Measurements from ENCODE around the gene DAD1. TPM values are rescaled to one million over a fixed set of nuclear protein-coding genes. Genes with fewer than 3 reads are reported as not detected.

DAD1 gene
- total RNA-seq, 2 donors from 2014 or later: 147 to 221 TPM

Other genes with a start within 250 kb of the DAD1 start
- gene ABHD4, start 9.1 kb upstream of the DAD1 start, total RNA-seq: 10 to 100 TPM in 1 of 2 donors, 1 to 10 TPM in 1; 8.4 to 36.8 TPM
- not detected for gene OR6J1, start 55.1 kb upstream of the DAD1 start, total RNA-seq
- gene OXA1L, start 177.5 kb upstream of the DAD1 start, total RNA-seq: 100 to 1,000 TPM; 103 to 112 TPM
- under 1 TPM; 0.36 to 0.59 TPM for gene SLC7A7, start 226.2 kb upstream of the DAD1 start, total RNA-seq
- 100 to 1,000 TPM; 116 to 134 TPM for gene MRPL52, start 240.7 kb upstream of the DAD1 start, total RNA-seq
- gene MMP14, start 247.4 kb upstream of the DAD1 start, total RNA-seq: 1 to 10 TPM; 3.7 to 8.0 TPM

Measured in natural killer cell treated with Interleukin-12 subunit alpha and Interleukin-12 subunit beta and Interleukin-15 and Interleukin-18, amount 100 ng/mL, for 72 hours (primary cell).